GM19438 (cell line): ENCODE measurements around the gene FNDC3A.
"Not testable (repeated sequence)": the region's sequence is repeated elsewhere in the genome, so short reads cannot be mapped to it uniquely, and the experiment has no call there.

ENCODE experiments used
- ATAC-seq: cut with Tn5 transposase; IDR thresholded peaks from one replicate; pipeline ENCODE4 v1.9.1; 2021; ENCODE audit warnings: low read depth; ENCODE audit not compliant: unreplicated experiment

Gene FNDC3A

GRCh38 chr13:48975101-48975855 lies 434 bp upstream of the FNDC3A start:
- ATAC-seq = peak; percentile 28

- ATAC-seq = peak; percentile 3
Measured at GRCh38 chr13:48976576-48977285, 1.0 kb downstream of the FNDC3A start.

- no peak for ATAC-seq
Measured at GRCh38 chr13:48977286-48977625, 1.5 kb downstream of the FNDC3A start.

GRCh38 chr13:48977973-48978372 lies 2.3 kb downstream of the FNDC3A start:
- ATAC-seq = no peak

- no peak for ATAC-seq
Measured at GRCh38 chr13:48978942-48979601, 3.4 kb downstream of the FNDC3A start.

GRCh38 chr13:48979892-48980291 lies 4.2 kb downstream of the FNDC3A start:
- no peak for ATAC-seq

- no peak for ATAC-seq
Measured at GRCh38 chr13:48983331-48983730, 7.6 kb downstream of the FNDC3A start.

- ATAC-seq = no peak
Measured at GRCh38 chr13:48985756-48986155, 10.0 kb downstream of the FNDC3A start.

GRCh38 chr13:48990900-48991299 lies 15.2 kb downstream of the FNDC3A start:
- no peak for ATAC-seq

GRCh38 chr13:48993150-48993549 lies 17.4 kb downstream of the FNDC3A start:
- no peak for ATAC-seq

GRCh38 chr13:48994706-48995105 lies 19.0 kb downstream of the FNDC3A start:
- ATAC-seq = no peak

- no peak for ATAC-seq
Measured at GRCh38 chr13:48998641-48999292, 23.1 kb downstream of the FNDC3A start.

- ATAC-seq = no peak
Measured at GRCh38 chr13:49000247-49000646, 24.5 kb downstream of the FNDC3A start.

- ATAC-seq = not testable (repeated sequence)
Measured at GRCh38 chr13:49018986-49019635, 43.4 kb downstream of the FNDC3A start.

- ATAC-seq = no peak
Measured at GRCh38 chr13:49020328-49020727, 44.6 kb downstream of the FNDC3A start.

- no peak for ATAC-seq
Measured at GRCh38 chr13:49020940-49021553, 45.3 kb downstream of the FNDC3A start.

- no peak for ATAC-seq
Measured at GRCh38 chr13:49021953-49022352, 46.2 kb downstream of the FNDC3A start.

GRCh38 chr13:49022472-49023144 lies 46.9 kb downstream of the FNDC3A start:
- no peak for ATAC-seq

- no peak for ATAC-seq
Measured at GRCh38 chr13:49023431-49023830, 47.7 kb downstream of the FNDC3A start.

GRCh38 chr13:49026851-49027250 lies 51.1 kb downstream of the FNDC3A start:
- no peak for ATAC-seq
